HG03520 (cell line): ENCODE measurements around the gene SOX12.
"Not testable (repeated sequence)": the region's sequence is repeated elsewhere in the genome, so short reads cannot be mapped to it uniquely, and the experiment has no call there.

Source experiments
- ATAC-seq: cut with Tn5 transposase; IDR thresholded peaks from one replicate; pipeline ENCODE4 v1.9.1; 2021; ENCODE audit warnings: mild to moderate bottlenecking, moderate library complexity; ENCODE audit not compliant: unreplicated experiment

Gene SOX12

GRCh38 chr20:376750-377149 lies 51.4 kb downstream of the SOX12 start:
- ATAC-seq: no peak

GRCh38 chr20:377578-377977 lies 52.2 kb downstream of the SOX12 start:
- ATAC-seq: not testable (repeated sequence)

GRCh38 chr20:378961-379336 lies 53.6 kb downstream of the SOX12 start:
- no peak for ATAC-seq
